Measurements from ENCODE around the gene ACKR4. TPM values are rescaled to one million over a fixed set of nuclear protein-coding genes. Genes with fewer than 3 reads are reported as not detected.

The ACKR4 gene
- total RNA-seq, 1 experiment from 2014 or later = not detected

DNA sequence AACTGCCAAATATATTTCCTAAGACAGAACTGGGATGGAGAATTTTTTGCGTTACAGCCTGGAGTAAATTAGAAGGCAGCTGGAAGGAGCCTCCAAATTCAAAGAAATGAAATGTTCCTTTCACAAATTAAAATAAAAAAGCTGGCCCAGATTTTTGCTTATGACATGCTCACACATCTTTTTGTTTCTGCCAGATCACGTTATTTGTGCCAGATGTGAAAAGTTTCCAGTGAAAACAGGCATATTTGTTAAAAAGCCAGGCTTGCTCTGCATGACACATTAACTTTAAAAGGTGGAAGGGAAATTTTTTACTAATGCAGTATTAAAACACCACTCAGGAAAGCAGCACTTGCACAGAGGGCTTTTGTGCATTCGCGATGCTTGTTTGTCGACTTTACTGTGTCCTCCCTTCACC is 23.3 kb upstream of the ACKR4 start:
- POLR2A ChIA-PET (ENCODE audit: low non-redundant PET) = no interaction called here
- intact Hi-C loops (cut with micrococcal nuclease; ENCODE audit: unreplicated experiment) = no loop called here
- CTCF ChIA-PET = no interaction called here

DNA sequence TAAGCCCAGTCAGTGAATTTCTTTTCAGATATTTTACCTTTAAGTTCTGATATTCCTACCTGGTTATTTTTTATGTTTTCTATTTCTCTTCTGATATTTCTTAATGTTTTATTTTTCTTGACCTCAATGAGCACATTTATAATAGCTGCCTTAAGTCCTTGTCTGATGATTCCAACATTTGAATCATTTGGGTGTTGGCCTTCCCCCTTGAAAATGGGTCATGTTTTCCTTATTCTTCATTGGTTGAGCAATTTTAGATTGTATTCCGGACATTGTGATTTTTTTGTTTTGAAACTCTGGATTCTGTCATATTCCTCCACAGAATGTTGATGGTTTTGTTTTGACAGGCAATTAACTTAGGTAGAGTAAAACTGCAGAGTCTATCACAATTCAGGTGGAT is 9.7 kb upstream of the ACKR4 start:
- no peaks in the 10 kb centered on the region for H3K27me3 ChIP-seq (replicated peaks; ENCODE audit: insufficient read depth, low read depth, low read length, poor library complexity)
- TF ChIP-seq, protein P1, sequence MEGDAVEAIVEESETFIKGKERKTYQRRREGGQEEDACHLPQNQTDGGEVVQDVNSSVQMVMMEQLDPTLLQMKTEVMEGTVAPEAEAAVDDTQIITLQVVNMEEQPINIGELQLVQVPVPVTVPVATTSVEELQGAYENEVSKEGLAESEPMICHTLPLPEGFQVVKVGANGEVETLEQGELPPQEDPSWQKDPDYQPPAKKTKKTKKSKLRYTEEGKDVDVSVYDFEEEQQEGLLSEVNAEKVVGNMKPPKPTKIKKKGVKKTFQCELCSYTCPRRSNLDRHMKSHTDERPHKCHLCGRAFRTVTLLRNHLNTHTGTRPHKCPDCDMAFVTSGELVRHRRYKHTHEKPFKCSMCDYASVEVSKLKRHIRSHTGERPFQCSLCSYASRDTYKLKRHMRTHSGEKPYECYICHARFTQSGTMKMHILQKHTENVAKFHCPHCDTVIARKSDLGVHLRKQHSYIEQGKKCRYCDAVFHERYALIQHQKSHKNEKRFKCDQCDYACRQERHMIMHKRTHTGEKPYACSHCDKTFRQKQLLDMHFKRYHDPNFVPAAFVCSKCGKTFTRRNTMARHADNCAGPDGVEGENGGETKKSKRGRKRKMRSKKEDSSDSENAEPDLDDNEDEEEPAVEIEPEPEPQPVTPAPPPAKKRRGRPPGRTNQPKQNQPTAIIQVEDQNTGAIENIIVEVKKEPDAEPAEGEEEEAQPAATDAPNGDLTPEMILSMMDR (conservative IDR thresholded peaks at IDR 0.05; ENCODE audit: low read depth, low read length) = no peak
- TF ChIP-seq EZH2 (IDR thresholded peaks at IDR 0.05; ENCODE audit: borderline replicate concordance, low read depth, low read length, poor library complexity, severe bottlenecking) = no peak
- CTCF ChIA-PET = no interaction called here
- H3K4me1 ChIP-seq (ENCODE audit: insufficient read depth, low read length, poor library complexity, severe bottlenecking) = peaks cover 1% of the 10 kb centered on the region
- intact Hi-C loops (cut with micrococcal nuclease; ENCODE audit: unreplicated experiment) = no loop called here
- POLR2A ChIA-PET (ENCODE audit: low non-redundant PET) = no interaction called here
- H3K27ac ChIP-seq (ENCODE audit: low read depth, low read length, poor library complexity, severe bottlenecking) = no peak overlapping the region
- no peaks in the 10 kb centered on the region for H3K36me3 ChIP-seq (ENCODE audit: insufficient read depth, low read length, poor library complexity, severe bottlenecking)
- H3K4me3 ChIP-seq (ENCODE audit: low read depth, low read length, poor library complexity, severe bottlenecking) = no peak overlapping the region
- no TSS peak for BruUV-seq (replicated peaks)
- DNase-seq (ENCODE audit: low spot score) = no peak
- H3K9me3 ChIP-seq (ENCODE audit: low read depth, low read length, poor library complexity, severe bottlenecking) = no peaks in the 10 kb centered on the region

More for the DNA sequence above, 23.3 kb upstream of the ACKR4 start:
- Histone ChIP-seq H3K9me3 (ENCODE audit: low read depth, low read length, poor library complexity, severe bottlenecking) (no peaks in the 10 kb centered on the region), H3K4me3 (ENCODE audit: low read depth, low read length, poor library complexity, severe bottlenecking) (no peak overlapping the region), H3K4me1 (ENCODE audit: insufficient read depth, low read length, poor library complexity, severe bottlenecking) (peaks cover 3% of the 10 kb centered on the region), H3K27ac (ENCODE audit: low read depth, low read length, poor library complexity, severe bottlenecking) (no peak overlapping the region), H3K27me3 (replicated peaks; ENCODE audit: insufficient read depth, low read depth, low read length, poor library complexity) (no peaks in the 10 kb centered on the region), H3K36me3 (ENCODE audit: insufficient read depth, low read length, poor library complexity, severe bottlenecking) (peaks cover 3% of the 10 kb centered on the region)
- TF ChIP-seq EZH2 (IDR thresholded peaks at IDR 0.05; ENCODE audit: borderline replicate concordance, low read depth, low read length, poor library complexity, severe bottlenecking) = no peak
- TF ChIP-seq, protein P1 (conservative IDR thresholded peaks at IDR 0.05; ENCODE audit: low read depth, low read length) = no peak
- no peak for DNase-seq (ENCODE audit: low spot score)
- no TSS peak for BruUV-seq (replicated peaks)

DNA sequence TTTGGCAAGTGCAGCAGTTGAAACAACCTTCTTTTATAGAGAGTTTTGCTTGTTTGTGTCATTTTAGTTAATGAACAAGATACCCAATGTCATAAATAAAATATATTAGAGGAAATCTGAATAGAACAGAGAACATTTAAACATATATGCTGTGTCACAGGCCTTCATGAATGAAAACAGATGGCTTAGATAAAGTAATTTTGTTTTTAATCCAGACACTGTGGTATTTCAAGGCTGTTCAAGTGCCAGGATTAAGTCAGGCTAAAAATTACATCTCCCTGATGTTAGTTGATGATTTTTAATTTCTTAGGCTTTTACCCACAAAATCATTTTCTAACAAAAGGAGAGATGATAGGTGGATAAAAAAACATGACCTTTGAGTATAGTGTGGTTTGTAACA is 4.9 kb upstream of the ACKR4 start:
- no peaks in the 10 kb centered on the region for H3K36me3 ChIP-seq (ENCODE audit: insufficient read depth, low read length, poor library complexity, severe bottlenecking)
- ChIA-PET CTCF (no interaction called here), POLR2A (ENCODE audit: low non-redundant PET) (interaction anchor here (0.6 kb wide), 1 partner anchor 39 kb away, joined by 4 read pairs; no protein-coding TSS in a partner anchor)
- no TSS peak for BruUV-seq (replicated peaks)
- intact Hi-C loops (cut with micrococcal nuclease; ENCODE audit: unreplicated experiment) = no loop called here
- no peak overlapping the region for H3K27ac ChIP-seq (ENCODE audit: low read depth, low read length, poor library complexity, severe bottlenecking)
- no peak for DNase-seq (ENCODE audit: low spot score)
- no peaks in the 10 kb centered on the region for H3K9me3 ChIP-seq (ENCODE audit: low read depth, low read length, poor library complexity, severe bottlenecking)
- H3K4me1 ChIP-seq (ENCODE audit: insufficient read depth, low read length, poor library complexity, severe bottlenecking) = peaks cover 18% of the 10 kb centered on the region
- H3K4me3 ChIP-seq (ENCODE audit: low read depth, low read length, poor library complexity, severe bottlenecking) = no peak overlapping the region
- H3K27me3 ChIP-seq (replicated peaks; ENCODE audit: insufficient read depth, low read depth, low read length, poor library complexity) = no peaks in the 10 kb centered on the region
- TF ChIP-seq, protein P1 (conservative IDR thresholded peaks at IDR 0.05; ENCODE audit: low read depth, low read length) = no peak
- TF ChIP-seq EZH2 (IDR thresholded peaks at IDR 0.05; ENCODE audit: borderline replicate concordance, low read depth, low read length, poor library complexity, severe bottlenecking) = no peak

All from A673 (cell line).